MM.1S (cell line): ENCODE data around the gene HS6ST3.

Experiments used
- DNase-seq: peaks from one replicate; pipeline ENCODE4 v3.0.0-alpha.2; 2015
- H2AFZ ChIP-seq: fragments of 300-600 bp; sonication (generic); 2 replicates; pipeline ENCODE4 v1.6.0; 2016; ENCODE audit warnings: antibody characterized with exemption, low read length
- H3F3A ChIP-seq: fragments of 300-600 bp; sonication (generic); 2 replicates; pipeline ENCODE4 v1.6.1; 2016; ENCODE audit warnings: mild to moderate bottlenecking, antibody characterized with exemption, low read length, moderate library complexity, mixed read lengths; ENCODE audit not compliant: insufficient read depth
- H3K27ac ChIP-seq: fragments of 300-600 bp; sonication (generic); 2 replicates; pipeline ENCODE4 v1.5.1; 2016; ENCODE audit warnings: mild to moderate bottlenecking, low read length
- H3K27me3 ChIP-seq: fragments of 300-600 bp; sonication (generic); replicated peaks from 2 replicates; pipeline ENCODE4 v1.6.0; 2016; ENCODE audit warnings: low read length; ENCODE audit not compliant: insufficient read depth
- H3K36me3 ChIP-seq: fragments of 300-600 bp; sonication (generic); replicated peaks from 2 replicates; pipeline ENCODE4 v1.6.1; 2016; ENCODE audit warnings: mild to moderate bottlenecking, low read length, mixed read lengths; ENCODE audit not compliant: insufficient read depth
- H3K4me1 ChIP-seq: fragments of 300-600 bp; sonication (generic); 2 replicates; pipeline ENCODE4 v1.6.1; 2016; ENCODE audit warnings: low read length, mixed read lengths
- H3K4me2 ChIP-seq: fragments of 300-600 bp; sonication (generic); 2 replicates; pipeline ENCODE4 v1.6.0; 2016; ENCODE audit warnings: low read depth, low read length
- H3K4me3 ChIP-seq: fragments of 300-600 bp; sonication (generic); 2 replicates; pipeline ENCODE4 v1.5.1; 2016; ENCODE audit warnings: low read length, mixed read lengths
- H3K79me2 ChIP-seq: fragments of 300-600 bp; sonication (generic); 2 replicates; pipeline ENCODE4 v1.6.1; 2016; ENCODE audit warnings: mixed run types, low read length, mixed read lengths
- H3K9ac ChIP-seq: fragments of 300-600 bp; sonication (generic); 2 replicates; pipeline ENCODE4 v1.6.1; 2016; ENCODE audit warnings: low read length, mixed read lengths
- H3K9me2 ChIP-seq: fragments of 300-600 bp; sonication (generic); replicated peaks from 2 replicates; pipeline ENCODE4 v1.6.1; 2016; ENCODE audit warnings: mild to moderate bottlenecking, low read length, mixed read lengths; ENCODE audit not compliant: insufficient read depth
- H3K9me3 ChIP-seq: fragments of 300-600 bp; sonication (generic); replicated peaks from 2 replicates; pipeline ENCODE4 v1.6.1; 2016; ENCODE audit warnings: mild to moderate bottlenecking, low read length, mixed read lengths; ENCODE audit not compliant: insufficient read depth
- H4K20me1 ChIP-seq: fragments of 300-600 bp; sonication (generic); 2 replicates; pipeline ENCODE4 v1.6.1; 2016; ENCODE audit warnings: mild to moderate bottlenecking, low read length, moderate library complexity, mixed read lengths; ENCODE audit not compliant: insufficient read depth
- EZH2 ChIP-seq: fragments of 300-600 bp; sonication (generic); optimal IDR thresholded peaks from 2 replicates; pipeline ENCODE3; 2017; ENCODE audit warnings: low read depth, mild to moderate bottlenecking, antibody characterized with exemption, low read length, mixed read lengths
- EZH2phosphoT487 ChIP-seq: fragments of 300-600 bp; sonication (generic); IDR thresholded peaks from 2 replicates; pipeline ENCODE4 v1.6.1; 2018; ENCODE audit warnings: antibody characterized with exemption, low read length
- TF ChIP-seq, protein P1 (sequence below): fragments of 300-600 bp; sonication (generic); IDR thresholded peaks from 2 replicates; pipeline ENCODE4 v1.5.1; 2016; ENCODE audit warnings: antibody characterized with exemption, low read length, mixed read lengths

The HS6ST3 gene

DNA sequence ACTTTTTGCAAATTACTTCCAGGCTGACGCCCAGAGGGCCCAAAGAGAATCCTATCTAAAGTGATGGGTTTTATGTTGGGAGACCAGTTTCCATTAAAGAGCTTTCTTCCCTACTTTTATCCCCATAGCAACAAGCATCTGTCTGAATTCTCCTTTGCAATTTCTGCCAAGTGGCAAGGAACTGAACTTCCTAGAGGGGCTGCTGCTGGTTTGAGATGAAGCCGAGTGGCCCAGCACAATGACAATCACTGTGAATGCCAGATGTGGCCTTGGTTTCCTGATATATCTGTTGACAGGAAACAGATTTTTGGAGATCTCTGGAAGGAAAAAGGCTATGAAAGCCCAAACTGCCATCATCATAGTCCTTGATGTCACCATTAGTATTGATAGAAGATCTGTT lies 705.8 kb downstream of the HS6ST3 start:
- Histone ChIP-seq H3K9ac (no peak overlapping the region), H4K20me1 (no peaks in the 10 kb centered on the region), H3K4me1 (no peaks in the 10 kb centered on the region), H2AFZ (no peak overlapping the region), H3K27me3 (no peaks in the 10 kb centered on the region), H3K27ac (no peak overlapping the region), H3K36me3 (no peaks in the 10 kb centered on the region), H3K9me3 (no peaks in the 10 kb centered on the region), H3F3A (no peaks in the 10 kb centered on the region), H3K4me3 (no peak overlapping the region), H3K9me2 (no peaks in the 10 kb centered on the region), H3K79me2 (no peaks in the 10 kb centered on the region), H3K4me2 (no peak overlapping the region)
- DNase-seq: no peak
- TF ChIP-seq EZH2phosphoT487 (no peak), EZH2 (no peak)
- TF ChIP-seq, protein P1, sequence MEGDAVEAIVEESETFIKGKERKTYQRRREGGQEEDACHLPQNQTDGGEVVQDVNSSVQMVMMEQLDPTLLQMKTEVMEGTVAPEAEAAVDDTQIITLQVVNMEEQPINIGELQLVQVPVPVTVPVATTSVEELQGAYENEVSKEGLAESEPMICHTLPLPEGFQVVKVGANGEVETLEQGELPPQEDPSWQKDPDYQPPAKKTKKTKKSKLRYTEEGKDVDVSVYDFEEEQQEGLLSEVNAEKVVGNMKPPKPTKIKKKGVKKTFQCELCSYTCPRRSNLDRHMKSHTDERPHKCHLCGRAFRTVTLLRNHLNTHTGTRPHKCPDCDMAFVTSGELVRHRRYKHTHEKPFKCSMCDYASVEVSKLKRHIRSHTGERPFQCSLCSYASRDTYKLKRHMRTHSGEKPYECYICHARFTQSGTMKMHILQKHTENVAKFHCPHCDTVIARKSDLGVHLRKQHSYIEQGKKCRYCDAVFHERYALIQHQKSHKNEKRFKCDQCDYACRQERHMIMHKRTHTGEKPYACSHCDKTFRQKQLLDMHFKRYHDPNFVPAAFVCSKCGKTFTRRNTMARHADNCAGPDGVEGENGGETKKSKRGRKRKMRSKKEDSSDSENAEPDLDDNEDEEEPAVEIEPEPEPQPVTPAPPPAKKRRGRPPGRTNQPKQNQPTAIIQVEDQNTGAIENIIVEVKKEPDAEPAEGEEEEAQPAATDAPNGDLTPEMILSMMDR: no peak

DNA sequence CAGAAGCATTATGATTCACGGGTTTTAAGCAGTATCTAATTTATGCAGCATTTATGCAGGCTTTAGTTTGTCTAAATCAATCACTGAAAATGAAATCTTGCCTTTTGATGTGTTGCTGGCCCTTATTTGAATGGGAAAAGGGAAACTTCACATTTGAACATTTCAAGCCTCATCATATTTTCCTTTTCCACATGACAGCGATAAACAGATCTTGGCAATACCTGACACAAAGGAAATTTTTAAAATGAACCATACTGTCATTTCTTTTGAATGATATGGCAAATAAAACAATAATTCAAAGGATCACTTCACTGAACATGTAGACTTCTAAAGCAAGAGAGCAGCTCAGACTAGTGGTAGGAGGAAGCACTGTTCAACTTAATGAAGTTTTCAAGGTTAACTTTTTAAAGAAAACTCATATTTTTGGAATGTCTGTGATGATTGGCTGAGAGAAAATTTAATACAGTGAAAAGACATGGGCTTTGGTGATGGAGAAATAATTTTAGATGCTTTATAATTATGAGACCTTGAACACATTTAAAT lies 706.3 kb downstream of the HS6ST3 start:
- no peaks in the 10 kb centered on the region for H3K9me2 ChIP-seq
- H3K4me2 ChIP-seq: no peak overlapping the region
- H3K79me2 ChIP-seq: no peaks in the 10 kb centered on the region
- no peaks in the 10 kb centered on the region for H3K36me3 ChIP-seq
- TF ChIP-seq, protein P1: peak; percentile 10; the same call in 1 of the 2 replicates
- TF ChIP-seq EZH2phosphoT487 (no peak), EZH2 (no peak)
- no peak overlapping the region for H3K9ac ChIP-seq
- H3K4me1 ChIP-seq: no peaks in the 10 kb centered on the region
- H2AFZ ChIP-seq: no peak overlapping the region
- no peak overlapping the region for H3K27ac ChIP-seq
- no peaks in the 10 kb centered on the region for H3F3A ChIP-seq
- no peak for DNase-seq
- no peak overlapping the region for H3K4me3 ChIP-seq
- H4K20me1 ChIP-seq: no peaks in the 10 kb centered on the region
- no peaks in the 10 kb centered on the region for H3K9me3 ChIP-seq
- no peaks in the 10 kb centered on the region for H3K27me3 ChIP-seq

- Histone ChIP-seq H3K27me3 (no peaks in the 10 kb centered on the region), H3K9me2 (no peaks in the 10 kb centered on the region), H3K4me1 (no peaks in the 10 kb centered on the region), H3K9ac (no peak overlapping the region), H3K27ac (no peak overlapping the region), H3K4me2 (no peak overlapping the region), H3K9me3 (no peaks in the 10 kb centered on the region), H3K4me3 (no peak overlapping the region), H3K36me3 (no peaks in the 10 kb centered on the region), H4K20me1 (no peaks in the 10 kb centered on the region), H3F3A (no peaks in the 10 kb centered on the region), H2AFZ (no peak overlapping the region), H3K79me2 (no peaks in the 10 kb centered on the region)
- TF ChIP-seq, protein P1: no peak
- TF ChIP-seq EZH2phosphoT487 (no peak), EZH2 (no peak)
- no peak for DNase-seq
These were observed 707.2 kb downstream of the HS6ST3 start for GRCh38 chr13:96797136-96797535.
